SK-N-SH (cell line): ENCODE measurements around the gene FRMPD4. TPM values are rescaled to one million over a fixed set of nuclear protein-coding genes. Genes with fewer than 3 reads are reported as not detected.

Source experiments
- CTCF ChIA-PET: fragments of 300-600, 350-600 bp; formaldehyde crosslinking; extraction: SDS; loops from one replicate; lab custom pipeline; 2021; lab: Yijun Ruan, JAX
- POLR2A ChIA-PET: fragments of 350-600 bp; sonication (Branson Sonifier 250); formaldehyde crosslinking; extraction: SDS; loops from one replicate; lab custom pipeline; 2020; ENCODE audit warnings: antibody characterized with exemption, inconsistent platforms; lab: Yijun Ruan, JAX
- DNase-seq: peaks from one replicate; pipeline ENCODE4 v3.0.0; 2012
- H2AFZ ChIP-seq: fragments of 200-600 bp; sonication (generic); 2 replicates; pipeline ENCODE4 v1.8.1; 2016; ENCODE audit warnings: antibody characterized with exemption, mild to moderate bottlenecking, low read depth
- H3F3A ChIP-seq: fragments of 200-600 bp; sonication (generic); replicated peaks from 2 replicates; pipeline ENCODE3; 2016; ENCODE audit warnings: antibody characterized with exemption, mild to moderate bottlenecking; ENCODE audit not compliant: insufficient read depth
- H3K27ac ChIP-seq, 2 experiments: fragments of 200-500 bp in 1 of 2; fragments of 200-600 bp in 1 of 2; sonication (Bioruptor generic) in 1 of 2; sonication (generic), shearing (Covaris generic) in 1 of 2; 2 replicates each; pipeline versions ENCODE4 v1.5.1 to v1.6.1; 2014 to 2016; ENCODE audit warnings: low read depth in 2 of 2, inconsistent platforms in 1 of 2, low read length in 1 of 2, mild to moderate bottlenecking in 1 of 2, mixed read lengths in 1 of 2
- H3K27me3 ChIP-seq: fragments of 200-600 bp; sonication (generic), shearing (Covaris generic); 2 replicates; pipeline ENCODE4 v1.6.1; 2016; ENCODE audit warnings: mixed run types; ENCODE audit not compliant: insufficient read depth
- H3K36me3 ChIP-seq, 2 experiments: fragments of 200-500 bp in 1 of 2; fragments of 200-600 bp in 1 of 2; sonication (Bioruptor generic) in 1 of 2; sonication (generic) in 1 of 2; replicated peaks in 1 of 2; 2 replicates each; pipeline versions ENCODE3 to v1.5.1; 2014 to 2016; ENCODE audit warnings: low read length in 1 of 2, mild to moderate bottlenecking in 1 of 2; ENCODE audit not compliant: insufficient read depth in 2 of 2, control insufficient read depth in 1 of 2
- H3K4me1 ChIP-seq, 2 experiments: fragments of 200-500 bp in 1 of 2; fragments of 200-600 bp in 1 of 2; sonication (Bioruptor generic) in 1 of 2; sonication (generic), shearing (Covaris generic) in 1 of 2; 2 replicates each; pipeline versions ENCODE4 v1.5.1 to v1.6.1; 2014 to 2016; ENCODE audit warnings: low read depth in 1 of 2, low read length in 1 of 2, mixed run types in 1 of 2; ENCODE audit not compliant: insufficient read depth in 2 of 2, control insufficient read depth in 1 of 2
- H3K4me2 ChIP-seq: fragments of 200-600 bp; sonication (generic), shearing (Covaris generic); 2 replicates; pipeline ENCODE4 v1.6.1; 2017; ENCODE audit warnings: mixed run types
- H3K4me3 ChIP-seq, 2 experiments: fragments of 200-500 bp in 1 of 2; fragments of 200-600 bp in 1 of 2; sonication (Bioruptor generic) in 1 of 2; sonication (generic), shearing (Covaris generic) in 1 of 2; 2 replicates each; pipeline versions ENCODE4 v1.5.1 to v1.8.1; 2014 to 2016; ENCODE audit warnings: low read depth in 2 of 2, inconsistent platforms in 1 of 2, low read length in 1 of 2, mild to moderate bottlenecking in 1 of 2, mixed read lengths in 1 of 2, moderate library complexity in 1 of 2
- H3K79me2 ChIP-seq: fragments of 200-600 bp; sonication (generic); 2 replicates; pipeline ENCODE4 v1.8.1; 2017; ENCODE audit warnings: mild to moderate bottlenecking; ENCODE audit not compliant: insufficient read depth
- H3K9ac ChIP-seq: fragments of 200-600 bp; sonication (generic); 2 replicates; pipeline ENCODE4 v1.6.1; 2017; ENCODE audit warnings: mixed run types
- H3K9me2 ChIP-seq: fragments of 200-600 bp; sonication (generic); 2 replicates; pipeline ENCODE4 v1.6.1; 2017; ENCODE audit warnings: mixed run types
- H3K9me3 ChIP-seq: fragments of 200-600 bp; sonication (generic); 2 replicates; pipeline ENCODE4 v1.6.1; 2017; ENCODE audit warnings: mixed run types, mild to moderate bottlenecking, moderate library complexity
- H4K20me1 ChIP-seq: fragments of 200-600 bp; sonication (generic); 2 replicates; pipeline ENCODE4 v1.6.1; 2017; ENCODE audit warnings: mild to moderate bottlenecking, mixed run types; ENCODE audit not compliant: insufficient read depth
- CHD2 ChIP-seq: fragments of 150-350 bp; IDR thresholded peaks from 2 replicates; pipeline ENCODE4 v1.6.1; 2018; ENCODE audit warnings: low read length; ENCODE audit not compliant: partially characterized antibody
- ELF1 ChIP-seq: IDR thresholded peaks from 2 replicates; pipeline ENCODE4 v1.4.0; 2012
- EP300 ChIP-seq, 2 experiments: IDR thresholded peaks; 2 replicates each; pipeline versions ENCODE4 v1.4.0 to v1.6.1; 2012; ENCODE audit warnings: borderline replicate concordance in 1 of 2, low read depth in 1 of 2, low read length in 1 of 2
- EZH2phosphoT487 ChIP-seq: fragments of 200-600 bp; sonication (generic); IDR thresholded peaks from 2 replicates; pipeline ENCODE4 v1.6.1; 2017; ENCODE audit warnings: low read depth, mixed run types, mild to moderate bottlenecking, antibody characterized with exemption, moderate library complexity, borderline replicate concordance
- FOSL2 ChIP-seq: IDR thresholded peaks from 2 replicates; pipeline ENCODE4 v1.4.0; 2012; ENCODE audit warnings: low read depth, mild to moderate bottlenecking, moderate library complexity, borderline replicate concordance
- JUND ChIP-seq: IDR thresholded peaks from 2 replicates; pipeline ENCODE4 v1.4.0; 2012
- MEF2A ChIP-seq: IDR thresholded peaks from 2 replicates; pipeline ENCODE4 v1.4.0; 2012; ENCODE audit warnings: low read depth, borderline replicate concordance
- RAD21 ChIP-seq: IDR thresholded peaks from 2 replicates; pipeline ENCODE4 v1.6.1; 2012; ENCODE audit warnings: mild to moderate bottlenecking, low read length
- YY1 ChIP-seq: IDR thresholded peaks from 2 replicates; pipeline ENCODE4 v1.4.0; 2012; ENCODE audit warnings: low read depth, mild to moderate bottlenecking
- WGBS: methylation state at CpG from one replicate; pipeline ENCODE4 v1.1.6; 2017; ENCODE audit warnings: low lambda C conversion rate; 5-methylcytosine and 5-hydroxymethylcytosine counted together
- polyA plus RNA-seq, 3 experiments: library from polyadenylated mRNA; depleted of rRNA; stranded (reverse); fragments of >200 nt; gene quantifications; 2 replicates each; pipeline ENCODE4 v1.2.3, GENCODE V29; 2012
- TF ChIP-seq, protein P1 (sequence below): IDR thresholded peaks from 2 replicates; pipeline ENCODE4 v1.4.0; 2012; ENCODE audit warnings: low read depth, borderline replicate concordance
- TF ChIP-seq, protein P2 (sequence below): IDR thresholded peaks from 2 replicates; pipeline ENCODE4 v1.4.0; 2012; ENCODE audit warnings: low read depth, borderline replicate concordance
- TF ChIP-seq, protein P3 (sequence below): IDR thresholded peaks from 2 replicates; pipeline ENCODE4 v1.4.0; 2012; ENCODE audit warnings: low read depth
- TF ChIP-seq, protein P4 (sequence below): fragments of 150-350 bp; IDR thresholded peaks from 2 replicates; pipeline ENCODE4 v1.6.1; 2017; ENCODE audit warnings: antibody characterized with exemption, low read length, low read depth, borderline replicate concordance
- TF ChIP-seq, protein P5 (sequence below): IDR thresholded peaks from 2 replicates; pipeline ENCODE4 v1.6.1; 2012; ENCODE audit warnings: mild to moderate bottlenecking, low read depth, low read length, moderate library complexity
- TF ChIP-seq, protein P6 (sequence below): fragments of 200-600 bp; sonication (generic); IDR thresholded peaks from 2 replicates; pipeline ENCODE4 v1.6.1; 2017; ENCODE audit warnings: antibody characterized with exemption, mild to moderate bottlenecking, moderate library complexity

Gene FRMPD4
- 0.02 TPM in 1 of 2 replicates, not detected in the other for polyA plus RNA-seq (2012; rRNA removed)
- polyA plus RNA-seq (2012; cell fraction: cytosol; rRNA removed) = under 0.01 TPM in 2 replicates
- not detected in 2 replicates for polyA plus RNA-seq (2012; cell fraction: nucleus; rRNA removed)

DNA sequence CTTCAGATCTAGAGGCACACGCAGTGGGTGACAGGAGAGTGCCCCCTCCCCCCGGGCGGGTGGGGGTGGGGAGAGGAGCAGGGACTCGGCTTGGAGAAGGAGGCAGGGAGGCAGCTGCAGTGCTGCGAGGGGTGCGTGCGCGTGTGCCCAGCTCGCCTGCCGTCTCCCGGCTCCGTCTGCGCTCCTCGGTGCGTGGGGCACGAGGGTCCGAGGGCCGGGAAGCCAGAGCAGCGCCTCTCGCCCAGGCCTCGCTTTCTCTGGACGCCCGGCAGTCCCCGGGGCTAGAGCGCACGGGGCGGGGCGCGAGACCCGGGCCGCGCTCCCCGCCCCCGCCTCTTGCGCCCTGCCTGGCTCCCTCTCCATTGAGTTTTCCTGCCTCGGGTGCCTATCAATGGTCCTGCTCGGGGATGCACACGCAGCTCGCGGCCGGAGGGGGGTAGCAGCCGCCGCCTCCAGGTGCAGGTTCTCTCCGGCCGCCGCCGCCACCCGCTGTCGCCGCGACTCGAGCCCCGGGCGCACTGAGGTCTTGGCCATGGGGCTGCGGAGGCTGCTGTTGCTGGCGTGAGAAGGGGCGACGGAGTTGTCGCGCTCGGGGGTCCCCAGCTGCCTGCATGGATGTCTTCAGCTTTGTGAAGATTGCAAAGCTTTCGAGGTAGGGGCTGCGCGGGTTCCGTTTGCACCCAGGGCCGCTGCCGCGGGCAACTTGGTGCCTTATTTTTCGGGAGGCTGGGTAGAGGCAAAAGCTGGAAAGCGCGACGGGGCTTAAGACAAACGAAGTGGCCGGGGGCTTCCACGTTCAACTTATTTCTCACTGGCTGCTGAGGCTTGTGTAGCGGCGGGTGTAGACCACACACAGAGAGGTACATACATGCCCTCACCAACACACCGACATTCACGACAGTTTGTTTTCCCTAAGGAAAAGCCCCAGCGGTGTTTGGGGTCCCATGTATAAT is at the start of gene FRMPD4:
TSS of gene FRMPD4 (plus strand) at position 113 of the 953 bp plus-strand sequence. CDS start at position 612, 499 bp downstream.
- Histone ChIP-seq H3K9me2 (no peaks in the 10 kb centered on the region), H3K27me3 (peaks cover 40% of the 10 kb centered on the region), H2AFZ (no peak within 1 kb of the TSS), H3K4me3 (no peak within 1 kb of the TSS), H3K27ac (no peak within 1 kb of the TSS), H4K20me1 (no peaks in the 10 kb centered on the region), H3F3A (no peaks in the 10 kb centered on the region), H3K4me2 (0 out of 2 replicates have a peak within 1 kb of the TSS, but pooled peaks have one; percentile 28), H3K79me2 (no peaks in the 10 kb centered on the region), H3K4me1 (no peaks in the 10 kb centered on the region), H3K9me3 (no peaks in the 10 kb centered on the region), H3K9ac (no peak within 1 kb of the TSS), H3K36me3 (no peaks in the 10 kb centered on the region)
- 3% methylated on average over 24 of the region's 80 CpGs for WGBS
- ChIA-PET CTCF (no interaction called here), POLR2A (no interaction called here)
- DNase-seq = peak; percentile 10
- no peak for TF ChIP-seq CHD2
- TF ChIP-seq, protein P1, sequence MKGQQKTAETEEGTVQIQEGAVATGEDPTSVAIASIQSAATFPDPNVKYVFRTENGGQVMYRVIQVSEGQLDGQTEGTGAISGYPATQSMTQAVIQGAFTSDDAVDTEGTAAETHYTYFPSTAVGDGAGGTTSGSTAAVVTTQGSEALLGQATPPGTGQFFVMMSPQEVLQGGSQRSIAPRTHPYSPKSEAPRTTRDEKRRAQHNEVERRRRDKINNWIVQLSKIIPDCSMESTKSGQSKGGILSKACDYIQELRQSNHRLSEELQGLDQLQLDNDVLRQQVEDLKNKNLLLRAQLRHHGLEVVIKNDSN = no peak

DNA sequence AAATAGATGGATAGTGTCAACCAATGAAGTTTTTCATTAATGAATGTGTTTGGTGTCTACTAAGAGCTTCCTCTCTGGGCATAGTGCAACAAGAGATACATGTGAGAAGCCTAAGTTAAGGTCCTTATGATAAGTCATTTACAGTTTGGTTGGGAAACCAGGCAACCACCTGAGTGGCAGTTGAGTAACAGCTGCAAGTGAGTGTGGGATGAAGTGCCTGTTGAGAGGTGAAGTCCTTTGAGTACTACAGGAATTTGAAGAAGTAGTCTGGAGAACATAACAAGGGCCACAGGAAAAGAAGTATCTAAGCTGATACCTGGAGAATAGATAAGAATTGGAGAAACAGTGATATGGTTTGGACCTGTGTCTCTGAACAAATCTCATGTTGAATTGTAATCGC is 48.5 kb upstream of the FRMPD4 start:
- Histone ChIP-seq H3K27me3 (no peaks in the 10 kb centered on the region), H3K9ac (no peak overlapping the region), H3K36me3 (no peaks in the 10 kb centered on the region), H4K20me1 (no peaks in the 10 kb centered on the region), H3K27ac (no peak overlapping the region), H3K4me3 (no peak overlapping the region), H3K9me3 (no peaks in the 10 kb centered on the region), H3K9me2 (no peaks in the 10 kb centered on the region), H3K4me2 (no peak overlapping the region), H3K4me1 (no peaks in the 10 kb centered on the region), H3F3A (no peaks in the 10 kb centered on the region), H3K79me2 (no peaks in the 10 kb centered on the region), H2AFZ (no peak overlapping the region)
- DNase-seq = no peak
- WGBS = 11% methylated on average over 1 of the region's 1 CpG
- CTCF ChIA-PET = no interaction called here
- POLR2A ChIA-PET = no interaction called here
- TF ChIP-seq RAD21 = no peak
- no peak for TF ChIP-seq YY1
- no peak for TF ChIP-seq EP300 (IDR thresholded peaks at IDR 0.05; ENCODE audit: borderline replicate concordance in 1 of 2, low read depth in 1 of 2, low read length in 1 of 2)
- no peak for TF ChIP-seq EZH2phosphoT487
- TF ChIP-seq MEF2A = no peak
- TF ChIP-seq, protein P2, sequence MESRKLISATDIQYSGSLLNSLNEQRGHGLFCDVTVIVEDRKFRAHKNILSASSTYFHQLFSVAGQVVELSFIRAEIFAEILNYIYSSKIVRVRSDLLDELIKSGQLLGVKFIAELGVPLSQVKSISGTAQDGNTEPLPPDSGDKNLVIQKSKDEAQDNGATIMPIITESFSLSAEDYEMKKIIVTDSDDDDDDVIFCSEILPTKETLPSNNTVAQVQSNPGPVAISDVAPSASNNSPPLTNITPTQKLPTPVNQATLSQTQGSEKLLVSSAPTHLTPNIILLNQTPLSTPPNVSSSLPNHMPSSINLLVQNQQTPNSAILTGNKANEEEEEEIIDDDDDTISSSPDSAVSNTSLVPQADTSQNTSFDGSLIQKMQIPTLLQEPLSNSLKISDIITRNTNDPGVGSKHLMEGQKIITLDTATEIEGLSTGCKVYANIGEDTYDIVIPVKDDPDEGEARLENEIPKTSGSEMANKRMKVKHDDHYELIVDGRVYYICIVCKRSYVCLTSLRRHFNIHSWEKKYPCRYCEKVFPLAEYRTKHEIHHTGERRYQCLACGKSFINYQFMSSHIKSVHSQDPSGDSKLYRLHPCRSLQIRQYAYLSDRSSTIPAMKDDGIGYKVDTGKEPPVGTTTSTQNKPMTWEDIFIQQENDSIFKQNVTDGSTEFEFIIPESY = no peak
- no peak for TF ChIP-seq ELF1
- TF ChIP-seq, protein P3, sequence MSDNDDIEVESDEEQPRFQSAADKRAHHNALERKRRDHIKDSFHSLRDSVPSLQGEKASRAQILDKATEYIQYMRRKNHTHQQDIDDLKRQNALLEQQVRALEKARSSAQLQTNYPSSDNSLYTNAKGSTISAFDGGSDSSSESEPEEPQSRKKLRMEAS = no peak
- TF ChIP-seq, protein P4, sequence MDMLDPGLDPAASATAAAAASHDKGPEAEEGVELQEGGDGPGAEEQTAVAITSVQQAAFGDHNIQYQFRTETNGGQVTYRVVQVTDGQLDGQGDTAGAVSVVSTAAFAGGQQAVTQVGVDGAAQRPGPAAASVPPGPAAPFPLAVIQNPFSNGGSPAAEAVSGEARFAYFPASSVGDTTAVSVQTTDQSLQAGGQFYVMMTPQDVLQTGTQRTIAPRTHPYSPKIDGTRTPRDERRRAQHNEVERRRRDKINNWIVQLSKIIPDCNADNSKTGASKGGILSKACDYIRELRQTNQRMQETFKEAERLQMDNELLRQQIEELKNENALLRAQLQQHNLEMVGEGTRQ = no peak
- no peak for TF ChIP-seq JUND
- TF ChIP-seq, protein P5, sequence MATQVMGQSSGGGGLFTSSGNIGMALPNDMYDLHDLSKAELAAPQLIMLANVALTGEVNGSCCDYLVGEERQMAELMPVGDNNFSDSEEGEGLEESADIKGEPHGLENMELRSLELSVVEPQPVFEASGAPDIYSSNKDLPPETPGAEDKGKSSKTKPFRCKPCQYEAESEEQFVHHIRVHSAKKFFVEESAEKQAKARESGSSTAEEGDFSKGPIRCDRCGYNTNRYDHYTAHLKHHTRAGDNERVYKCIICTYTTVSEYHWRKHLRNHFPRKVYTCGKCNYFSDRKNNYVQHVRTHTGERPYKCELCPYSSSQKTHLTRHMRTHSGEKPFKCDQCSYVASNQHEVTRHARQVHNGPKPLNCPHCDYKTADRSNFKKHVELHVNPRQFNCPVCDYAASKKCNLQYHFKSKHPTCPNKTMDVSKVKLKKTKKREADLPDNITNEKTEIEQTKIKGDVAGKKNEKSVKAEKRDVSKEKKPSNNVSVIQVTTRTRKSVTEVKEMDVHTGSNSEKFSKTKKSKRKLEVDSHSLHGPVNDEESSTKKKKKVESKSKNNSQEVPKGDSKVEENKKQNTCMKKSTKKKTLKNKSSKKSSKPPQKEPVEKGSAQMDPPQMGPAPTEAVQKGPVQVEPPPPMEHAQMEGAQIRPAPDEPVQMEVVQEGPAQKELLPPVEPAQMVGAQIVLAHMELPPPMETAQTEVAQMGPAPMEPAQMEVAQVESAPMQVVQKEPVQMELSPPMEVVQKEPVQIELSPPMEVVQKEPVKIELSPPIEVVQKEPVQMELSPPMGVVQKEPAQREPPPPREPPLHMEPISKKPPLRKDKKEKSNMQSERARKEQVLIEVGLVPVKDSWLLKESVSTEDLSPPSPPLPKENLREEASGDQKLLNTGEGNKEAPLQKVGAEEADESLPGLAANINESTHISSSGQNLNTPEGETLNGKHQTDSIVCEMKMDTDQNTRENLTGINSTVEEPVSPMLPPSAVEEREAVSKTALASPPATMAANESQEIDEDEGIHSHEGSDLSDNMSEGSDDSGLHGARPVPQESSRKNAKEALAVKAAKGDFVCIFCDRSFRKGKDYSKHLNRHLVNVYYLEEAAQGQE = no peak
- no peak for TF ChIP-seq CHD2
- TF ChIP-seq, protein P6, sequence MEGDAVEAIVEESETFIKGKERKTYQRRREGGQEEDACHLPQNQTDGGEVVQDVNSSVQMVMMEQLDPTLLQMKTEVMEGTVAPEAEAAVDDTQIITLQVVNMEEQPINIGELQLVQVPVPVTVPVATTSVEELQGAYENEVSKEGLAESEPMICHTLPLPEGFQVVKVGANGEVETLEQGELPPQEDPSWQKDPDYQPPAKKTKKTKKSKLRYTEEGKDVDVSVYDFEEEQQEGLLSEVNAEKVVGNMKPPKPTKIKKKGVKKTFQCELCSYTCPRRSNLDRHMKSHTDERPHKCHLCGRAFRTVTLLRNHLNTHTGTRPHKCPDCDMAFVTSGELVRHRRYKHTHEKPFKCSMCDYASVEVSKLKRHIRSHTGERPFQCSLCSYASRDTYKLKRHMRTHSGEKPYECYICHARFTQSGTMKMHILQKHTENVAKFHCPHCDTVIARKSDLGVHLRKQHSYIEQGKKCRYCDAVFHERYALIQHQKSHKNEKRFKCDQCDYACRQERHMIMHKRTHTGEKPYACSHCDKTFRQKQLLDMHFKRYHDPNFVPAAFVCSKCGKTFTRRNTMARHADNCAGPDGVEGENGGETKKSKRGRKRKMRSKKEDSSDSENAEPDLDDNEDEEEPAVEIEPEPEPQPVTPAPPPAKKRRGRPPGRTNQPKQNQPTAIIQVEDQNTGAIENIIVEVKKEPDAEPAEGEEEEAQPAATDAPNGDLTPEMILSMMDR = no peak
- no peak for TF ChIP-seq FOSL2
